Neutrophil (primary cell): ENCODE measurements around the gene TCF4.

Experiments used
- H3K27ac ChIP-seq: fragments of 200-600 bp; sonication (generic); 2 replicates; pipeline ENCODE4 v1.5.1; 2016; ENCODE audit warnings: mild to moderate bottlenecking, moderate library complexity
- H3K27me3 ChIP-seq: fragments of 200-600 bp; sonication (generic); 2 replicates; pipeline ENCODE4 v1.6.0; 2016; ENCODE audit warnings: mild to moderate bottlenecking
- H3K36me3 ChIP-seq: fragments of 200-600 bp; sonication (generic); 2 replicates; pipeline ENCODE4 v1.5.1; 2017
- H3K4me1 ChIP-seq, 2 experiments: fragments of 200-600 bp in 1 of 2; sonication (generic) in 1 of 2; 1 replicate in 1 of 2; 2 replicates in 1 of 2; pipeline versions ENCODE4 v1.5.1 to v1.6.1; 2013 to 2016; ENCODE audit warnings: low read depth in 1 of 2, low read length in 1 of 2, mild to moderate bottlenecking in 1 of 2, moderate library complexity in 1 of 2; ENCODE audit not compliant: control insufficient read depth in 1 of 2, insufficient read depth in 1 of 2
- H3K4me3 ChIP-seq, 2 experiments: fragments of 200-600 bp in 1 of 2; sonication (generic) in 1 of 2; 1 replicate in 1 of 2; 2 replicates in 1 of 2; pipeline ENCODE4 v1.5.1; 2013 to 2016; ENCODE audit warnings: low read depth in 1 of 2, low read length in 1 of 2, mild to moderate bottlenecking in 1 of 2, moderate library complexity in 1 of 2
- H3K9me3 ChIP-seq: fragments of 200-600 bp; sonication (generic); 2 replicates; pipeline ENCODE4 v1.5.1; 2016
- TF ChIP-seq, protein P1 (sequence below): fragments of 200-600 bp; sonication (generic); IDR thresholded peaks from 2 replicates; pipeline ENCODE4 v1.5.1; 2016; ENCODE audit warnings: antibody characterized with exemption

TCF4 gene

DNA sequence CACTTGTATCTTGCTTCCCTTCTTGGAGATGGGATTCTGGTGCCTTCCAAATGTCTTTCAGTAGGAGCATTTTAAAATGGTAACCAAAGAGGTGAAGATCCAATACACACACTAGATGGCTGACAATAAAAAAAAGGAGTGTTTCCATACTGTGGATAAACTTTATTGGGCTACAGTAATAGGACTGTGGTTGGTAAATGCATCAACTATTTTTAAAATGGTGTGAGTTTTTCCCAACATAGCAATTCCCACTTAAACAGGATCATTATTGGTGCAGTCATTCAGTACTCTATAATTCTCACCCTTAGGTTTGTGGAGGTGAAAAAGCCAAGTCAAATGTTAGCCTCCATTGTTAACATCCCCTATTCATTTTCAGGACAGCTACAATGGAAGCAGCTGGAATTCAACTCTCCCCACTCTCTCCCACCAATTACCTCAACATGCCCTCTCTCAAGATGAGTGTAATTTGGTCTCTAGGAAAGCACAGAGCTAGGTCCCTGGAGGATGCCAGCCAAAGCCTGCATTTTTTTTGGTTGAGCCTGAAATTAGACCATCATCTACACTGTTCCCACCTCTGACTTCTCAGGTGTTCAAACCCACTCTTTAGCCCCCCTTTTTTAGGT, 273.3 kb downstream of the TCF4 start:
- Histone ChIP-seq H3K27me3 (peaks cover 3% of the 10 kb centered on the region), H3K36me3 (no peaks in the 10 kb centered on the region), H3K9me3 (no peaks in the 10 kb centered on the region), H3K4me3 (no peak overlapping the region), H3K4me1 (no peaks in the 10 kb centered on the region), H3K27ac (no peak overlapping the region)
- TF ChIP-seq, protein P1, sequence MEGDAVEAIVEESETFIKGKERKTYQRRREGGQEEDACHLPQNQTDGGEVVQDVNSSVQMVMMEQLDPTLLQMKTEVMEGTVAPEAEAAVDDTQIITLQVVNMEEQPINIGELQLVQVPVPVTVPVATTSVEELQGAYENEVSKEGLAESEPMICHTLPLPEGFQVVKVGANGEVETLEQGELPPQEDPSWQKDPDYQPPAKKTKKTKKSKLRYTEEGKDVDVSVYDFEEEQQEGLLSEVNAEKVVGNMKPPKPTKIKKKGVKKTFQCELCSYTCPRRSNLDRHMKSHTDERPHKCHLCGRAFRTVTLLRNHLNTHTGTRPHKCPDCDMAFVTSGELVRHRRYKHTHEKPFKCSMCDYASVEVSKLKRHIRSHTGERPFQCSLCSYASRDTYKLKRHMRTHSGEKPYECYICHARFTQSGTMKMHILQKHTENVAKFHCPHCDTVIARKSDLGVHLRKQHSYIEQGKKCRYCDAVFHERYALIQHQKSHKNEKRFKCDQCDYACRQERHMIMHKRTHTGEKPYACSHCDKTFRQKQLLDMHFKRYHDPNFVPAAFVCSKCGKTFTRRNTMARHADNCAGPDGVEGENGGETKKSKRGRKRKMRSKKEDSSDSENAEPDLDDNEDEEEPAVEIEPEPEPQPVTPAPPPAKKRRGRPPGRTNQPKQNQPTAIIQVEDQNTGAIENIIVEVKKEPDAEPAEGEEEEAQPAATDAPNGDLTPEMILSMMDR: no peak

DNA sequence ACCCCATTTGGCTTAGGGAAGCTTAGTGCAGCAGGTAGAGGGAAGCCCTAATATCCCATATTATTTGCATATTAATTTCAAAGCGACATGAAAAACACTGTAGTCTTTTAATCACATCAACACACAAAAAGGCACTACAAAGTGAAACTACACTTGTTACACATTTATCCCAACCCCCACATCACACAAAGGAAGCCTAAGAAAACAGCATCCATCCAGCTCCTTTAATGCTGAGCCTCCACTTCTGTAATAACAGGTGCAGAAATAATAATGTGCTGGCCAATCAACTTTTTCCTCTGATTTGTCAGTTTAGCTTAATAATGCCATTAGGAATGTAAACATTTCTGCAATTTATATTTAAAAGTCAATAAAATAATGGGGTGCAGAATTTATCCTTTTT, 274.0 kb downstream of the TCF4 start:
- Histone ChIP-seq H3K4me1 (no peaks in the 10 kb centered on the region), H3K27ac (no peak overlapping the region), H3K9me3 (no peaks in the 10 kb centered on the region), H3K36me3 (no peaks in the 10 kb centered on the region), H3K4me3 (no peak overlapping the region), H3K27me3 (no peaks in the 10 kb centered on the region)
- TF ChIP-seq, protein P1: no peak

DNA sequence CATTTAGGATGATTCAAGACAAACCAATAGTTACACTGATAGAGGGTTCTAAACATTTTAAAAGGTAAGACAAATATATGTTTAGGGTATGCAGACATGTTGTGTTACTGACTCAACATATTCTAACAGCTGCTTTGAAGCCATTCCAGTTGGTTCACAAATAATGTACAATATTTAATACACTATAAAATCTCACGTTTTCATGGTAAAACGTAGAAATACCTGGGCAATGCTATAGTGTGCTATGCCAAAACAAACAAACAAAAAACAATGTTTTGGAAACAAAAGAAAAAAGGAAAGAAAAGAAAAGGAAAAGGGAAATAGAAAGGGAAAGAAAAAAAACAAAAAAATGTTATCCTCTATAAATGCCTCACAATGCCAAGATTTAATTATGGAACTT, 277.1 kb downstream of the TCF4 start:
- Histone ChIP-seq H3K27me3 (no peaks in the 10 kb centered on the region), H3K4me1 (no peaks in the 10 kb centered on the region), H3K4me3 (no peak overlapping the region), H3K36me3 (no peaks in the 10 kb centered on the region), H3K27ac (no peak overlapping the region), H3K9me3 (no peaks in the 10 kb centered on the region)
- TF ChIP-seq, protein P1: no peak

DNA sequence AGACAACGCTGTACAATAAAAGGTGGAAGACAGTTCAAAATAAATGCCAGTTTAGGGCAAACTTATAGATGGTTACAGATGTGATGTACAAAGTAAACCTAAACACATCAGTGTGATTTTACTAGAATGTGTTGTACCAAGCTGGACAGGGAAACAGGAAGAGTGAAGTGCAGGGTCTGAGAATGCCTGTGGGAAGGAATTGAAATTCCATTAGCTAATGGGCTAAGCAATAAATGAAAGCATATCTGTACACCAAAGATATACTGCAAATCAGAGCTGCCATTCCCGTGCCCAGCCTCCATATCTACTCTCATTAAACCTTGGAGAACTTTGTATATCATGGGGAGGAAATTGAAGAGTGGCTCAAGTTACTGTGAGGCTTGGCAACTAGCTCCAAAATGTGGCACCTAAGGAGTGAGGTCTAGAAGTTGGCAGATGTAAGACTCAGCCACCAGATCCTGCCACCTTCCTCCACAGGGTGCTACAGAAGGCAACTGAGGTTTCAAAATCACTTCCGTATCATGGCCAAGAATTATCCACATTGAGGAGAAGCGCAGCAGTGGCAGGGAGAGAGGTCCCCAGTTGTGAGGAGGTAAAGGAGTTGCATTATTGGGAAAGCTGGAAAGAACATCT, 277.8 kb downstream of the TCF4 start:
- Histone ChIP-seq H3K27me3 (no peaks in the 10 kb centered on the region), H3K36me3 (no peaks in the 10 kb centered on the region)

DNA sequence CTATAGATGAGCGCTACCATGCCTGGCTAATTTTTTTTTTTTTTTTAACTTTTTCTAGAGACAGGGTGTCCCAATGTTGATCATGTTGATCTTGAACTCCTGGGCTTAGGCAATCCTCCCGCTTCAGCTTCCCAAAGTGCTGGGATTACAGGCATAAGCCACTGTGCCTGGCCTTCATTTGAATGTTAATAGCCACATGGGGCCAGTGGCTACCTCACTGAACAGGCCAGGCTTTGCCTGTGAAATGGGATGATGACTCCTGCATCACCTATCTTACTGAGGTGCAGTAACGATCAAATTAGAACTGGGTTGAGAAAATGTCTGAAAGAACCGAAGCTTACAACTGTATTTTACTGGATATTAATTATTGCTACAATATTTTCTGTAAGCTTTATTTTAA, 278.7 kb downstream of the TCF4 start:
- H3K4me1 ChIP-seq: no peaks in the 10 kb centered on the region
- H3K27me3 ChIP-seq: no peaks in the 10 kb centered on the region
- TF ChIP-seq, protein P1: no peak
- H3K9me3 ChIP-seq: no peaks in the 10 kb centered on the region
- no peak overlapping the region for H3K4me3 ChIP-seq
- H3K27ac ChIP-seq: no peak overlapping the region
- H3K36me3 ChIP-seq: no peaks in the 10 kb centered on the region

More for the DNA sequence above, 277.8 kb downstream of the TCF4 start:
- no peak overlapping the region for H3K4me3 ChIP-seq
- no peaks in the 10 kb centered on the region for H3K9me3 ChIP-seq
- H3K27ac ChIP-seq: no peak overlapping the region
- H3K4me1 ChIP-seq: no peaks in the 10 kb centered on the region
- TF ChIP-seq, protein P1: no peak
